Keratinocyte (primary cell): ENCODE results near the gene NPAS3. TPM values are rescaled to one million over a fixed set of nuclear protein-coding genes. Genes with fewer than 3 reads are reported as not detected.

Experiments
- DNase-seq: peaks from one replicate; pipeline ENCODE4 v3.0.0-alpha.2; 2011; ENCODE audit warnings: low read depth, missing footprints, low spot score
- FAIRE-seq: peaks from 2 replicates; lab custom pipeline; 2011; peaks lifted over from hg19 to GRCh38; lab: Jason Lieb, UNC
- H2AFZ ChIP-seq: 2 replicates; pipeline ENCODE4 v1.6.0; 2012; ENCODE audit warnings: low read length, control low read depth, inconsistent platforms; ENCODE audit not compliant: control insufficient read depth
- H3K27ac ChIP-seq: 2 replicates; pipeline ENCODE4 v1.5.1; 2011; ENCODE audit warnings: low read length; ENCODE audit not compliant: control insufficient read depth, insufficient read depth
- H3K27me3 ChIP-seq: 3 replicates; pipeline ENCODE4 v1.6.0; 2011; ENCODE audit warnings: low read length; ENCODE audit not compliant: control insufficient read depth, insufficient read depth; ENCODE audit errors: extremely low read depth
- H3K36me3 ChIP-seq, 2 experiments: 2 replicates in 1 of 2; 3 replicates in 1 of 2; pipeline ENCODE4 v1.5.1; 2011; ENCODE audit warnings: low read length in 2 of 2, mild to moderate bottlenecking in 1 of 2; ENCODE audit not compliant: control insufficient read depth in 2 of 2, insufficient read depth in 2 of 2; ENCODE audit errors: extremely low read depth in 1 of 2
- H3K4me1 ChIP-seq: 3 replicates; pipeline ENCODE4 v1.5.1; 2011; ENCODE audit warnings: low read length; ENCODE audit not compliant: control insufficient read depth, insufficient read depth; ENCODE audit errors: extremely low read depth
- H3K4me2 ChIP-seq: 3 replicates; pipeline ENCODE4 v1.6.0; 2011; ENCODE audit warnings: low read depth, low read length; ENCODE audit not compliant: control insufficient read depth, insufficient read depth; ENCODE audit errors: extremely low read depth
- H3K4me3 ChIP-seq, 3 experiments: fragments of 200-600 bp in 1 of 3; sonication (generic) in 1 of 3; 2 replicates in 2 of 3; 3 replicates in 1 of 3; pipeline ENCODE4 v1.5.1; 2011 to 2016; ENCODE audit warnings: low read length in 3 of 3, mild to moderate bottlenecking in 3 of 3, control low read depth in 2 of 3, inconsistent platforms in 1 of 3, low read depth in 1 of 3, mixed read lengths in 1 of 3, mixed run types in 1 of 3, moderate library complexity in 1 of 3; ENCODE audit not compliant: control insufficient read depth in 2 of 3, insufficient read depth in 2 of 3; ENCODE audit errors: extremely low read depth in 1 of 3
- H3K79me2 ChIP-seq: 2 replicates; pipeline ENCODE4 v1.6.0; 2012; ENCODE audit warnings: low read length; ENCODE audit not compliant: control insufficient read depth, insufficient read depth
- H3K9ac ChIP-seq: 3 replicates; pipeline ENCODE4 v1.6.0; 2011; ENCODE audit warnings: low read length; ENCODE audit not compliant: control insufficient read depth, insufficient read depth; ENCODE audit errors: extremely low read depth
- H3K9me1 ChIP-seq: 3 replicates; pipeline ENCODE4 v1.6.0; 2011; ENCODE audit warnings: low read length; ENCODE audit not compliant: control insufficient read depth, insufficient read depth; ENCODE audit errors: extremely low read depth
- H3K9me3 ChIP-seq: 2 replicates; pipeline ENCODE4 v1.5.1; 2012; ENCODE audit warnings: low read depth, low read length; ENCODE audit not compliant: control insufficient read depth
- H4K20me1 ChIP-seq: 3 replicates; pipeline ENCODE4 v1.6.0; 2011; ENCODE audit warnings: low read length; ENCODE audit not compliant: control insufficient read depth, insufficient read depth; ENCODE audit errors: extremely low read depth
- CTCF ChIP-seq, 3 experiments: IDR thresholded peaks in 1 of 3; conservative IDR thresholded peaks in 1 of 3; optimal IDR thresholded peaks in 1 of 3; 2 replicates in 2 of 3; 3 replicates in 1 of 3; pipeline versions ENCODE3 to v1.5.1; 2011; ENCODE audit warnings: low read length in 3 of 3, mild to moderate bottlenecking in 3 of 3, moderate library complexity in 2 of 3, control low read depth in 1 of 3, inconsistent platforms in 1 of 3; ENCODE audit not compliant: insufficient read depth in 2 of 3; ENCODE audit errors: extremely low read depth in 1 of 3
- EZH2 ChIP-seq: IDR thresholded peaks from one replicate; pipeline ENCODE4 v1.6.1; 2012; ENCODE audit warnings: inconsistent platforms, mild to moderate bottlenecking, low read length, moderate library complexity
- dilution Hi-C: fragments of 300-500 bp; cut with MboI; formaldehyde crosslinking; loops from one replicate; pipeline ENCODE4 v1.7.0; 2020; ENCODE audit warnings: low sequenced_read_pairs; ENCODE audit not compliant: extremely low pct_ligation_motif_present
- polyA plus RNA-seq, 5 experiments: library from polyadenylated mRNA; depleted of rRNA in 3 of 5; stranded (reverse) in 3 of 5; stranded (forward) in 1 of 5; unstranded in 1 of 5; fragments of >200 nt; gene quantifications; 1 replicate in 1 of 5; 2 replicates in 3 of 5; 3 replicates in 1 of 5; pipeline versions ENCODE4 v1.2.1 to v1.2.3, GENCODE V29; 2011 to 2012; ENCODE audit warnings: missing spikeins in 2 of 5, low read depth in 1 of 5, low replicate concordance in 1 of 5

NPAS3 gene
- polyA plus RNA-seq, 1 donor (not counting 4 experiments of a cell fraction or from before 2014, with no cell fraction given): 0.07 TPM

GRCh38 chr14:33776871-33777270, 838.2 kb downstream of the NPAS3 start:
- no peak for DNase-seq
- no peaks in the 10 kb centered on the region for H3K9me3 ChIP-seq
- H3K36me3 ChIP-seq: no peaks in the 10 kb centered on the region
- H3K4me3 ChIP-seq: no peak overlapping the region
- no peak overlapping the region for H3K27ac ChIP-seq
- peaks cover 3% of the 10 kb centered on the region for H3K4me1 ChIP-seq
- no peaks in the 10 kb centered on the region for H3K79me2 ChIP-seq
- FAIRE-seq: no peak
- no peak overlapping the region for H3K4me2 ChIP-seq
- no peak overlapping the region for H3K9ac ChIP-seq
- H3K9me1 ChIP-seq: no peaks in the 10 kb centered on the region
- H3K27me3 ChIP-seq: no peaks in the 10 kb centered on the region
- dilution Hi-C loops: loop anchor here (25.0 kb wide), 1 partner anchor 1190 kb away; no protein-coding TSS in a partner anchor
- H2AFZ ChIP-seq: no peak overlapping the region
- no peaks in the 10 kb centered on the region for H4K20me1 ChIP-seq
- TF ChIP-seq EZH2 (no peak), CTCF (optimal IDR thresholded peaks at IDR 0.05 in 1 of 3, IDR thresholded peaks at IDR 0.05 in 1 of 3, conservative IDR thresholded peaks at IDR 0.05 in 1 of 3; ENCODE audit: extremely low read depth in 1 of 3, insufficient read depth in 2 of 3, low read length in 3 of 3) (no peak)

GRCh38 chr14:33777681-33778080, 839.0 kb downstream of the NPAS3 start:
- H3K4me3 ChIP-seq: no peak overlapping the region
- H3K27ac ChIP-seq: no peak overlapping the region
- no peaks in the 10 kb centered on the region for H3K79me2 ChIP-seq
- peaks cover 3% of the 10 kb centered on the region for H3K4me1 ChIP-seq
- dilution Hi-C loops: loop anchor here (25.0 kb wide), 1 partner anchor 1190 kb away; no protein-coding TSS in a partner anchor
- H3K9me1 ChIP-seq: no peaks in the 10 kb centered on the region
- H3K27me3 ChIP-seq: no peaks in the 10 kb centered on the region
- DNase-seq (no peak), FAIRE-seq (no peak)
- no peaks in the 10 kb centered on the region for H4K20me1 ChIP-seq
- TF ChIP-seq EZH2: no peak
- TF ChIP-seq CTCF (optimal IDR thresholded peaks at IDR 0.05 in 1 of 3, IDR thresholded peaks at IDR 0.05 in 1 of 3, conservative IDR thresholded peaks at IDR 0.05 in 1 of 3; ENCODE audit: extremely low read depth in 1 of 3, insufficient read depth in 2 of 3, low read length in 3 of 3): no peak
- no peaks in the 10 kb centered on the region for H3K36me3 ChIP-seq
- no peak overlapping the region for H3K4me2 ChIP-seq
- no peaks in the 10 kb centered on the region for H3K9me3 ChIP-seq
- H3K9ac ChIP-seq: no peak overlapping the region
- no peak overlapping the region for H2AFZ ChIP-seq
